H1 (cell line): ENCODE data around the gene LRRC23. TPM values are rescaled to one million over a fixed set of nuclear protein-coding genes. Genes with fewer than 3 reads are reported as not detected.

Source experiments
- CTCF ChIA-PET: fragments of 300-600 bp; sonication (Branson Sonifier 250); formaldehyde crosslinking; loops from one replicate; lab custom pipeline; 2021; ENCODE audit not compliant: partially characterized antibody; lab: Charles Lee
- POLR2A ChIA-PET: fragments of 300-600 bp; sonication (Branson Sonifier 250); formaldehyde crosslinking; loops from one replicate; lab custom pipeline; 2021; ENCODE audit warnings: inconsistent platforms; ENCODE audit not compliant: partially characterized antibody; lab: Charles Lee
- DNase-seq, 2 experiments: peaks; one replicate each; pipeline versions ENCODE4 v3.0.0 to v3.0.0-alpha.2; 2010 to 2022; ENCODE audit warnings: low spot score in 2 of 2, low read depth in 1 of 2, mixed read lengths in 1 of 2
- FAIRE-seq: peaks from 2 replicates; lab custom pipeline; 2011; peaks lifted over from hg19 to GRCh38; lab: Jason Lieb, UNC
- H2AFZ ChIP-seq: 2 replicates; pipeline ENCODE4 v1.8.1; 2012; ENCODE audit warnings: low read length, inconsistent platforms
- H2AK5ac ChIP-seq: 2 replicates; pipeline ENCODE4 v1.6.1; 2013; ENCODE audit warnings: low read depth, low read length
- H2BK120ac ChIP-seq: replicated peaks from 2 replicates; pipeline ENCODE3; 2013; ENCODE audit warnings: low read depth, low read length, inconsistent platforms
- H2BK12ac ChIP-seq: 2 replicates; pipeline ENCODE4 v1.6.1; 2013; ENCODE audit warnings: low read depth, low read length
- H2BK15ac ChIP-seq: 2 replicates; pipeline ENCODE4 v1.6.1; 2013; ENCODE audit warnings: low read length
- H2BK20ac ChIP-seq: 2 replicates; pipeline ENCODE4 v1.6.1; 2013; ENCODE audit warnings: low read length
- H2BK5ac ChIP-seq: 2 replicates; pipeline ENCODE4 v1.6.1; 2013; ENCODE audit warnings: low read depth, low read length
- H3K14ac ChIP-seq: 2 replicates; pipeline ENCODE4 v1.6.1; 2013; ENCODE audit warnings: inconsistent platforms; ENCODE audit not compliant: insufficient read length
- H3K18ac ChIP-seq: 2 replicates; pipeline ENCODE4 v1.6.1; 2013; ENCODE audit warnings: low read length; ENCODE audit errors: extremely low read depth
- H3K23ac ChIP-seq: 2 replicates; pipeline ENCODE4 v1.6.1; 2013; ENCODE audit warnings: inconsistent platforms; ENCODE audit not compliant: insufficient read length
- H3K23me2 ChIP-seq: 2 replicates; pipeline ENCODE4 v1.6.1; 2013; ENCODE audit warnings: low read depth, low read length
- H3K27ac ChIP-seq: 2 replicates; pipeline ENCODE4 v1.6.1; 2011; ENCODE audit warnings: low read depth, low read length, inconsistent platforms
- H3K27me3 ChIP-seq, 4 experiments: replicated peaks in 1 of 4; 1 replicate in 1 of 4; 2 replicates in 3 of 4; pipeline versions ENCODE4 v1.6.1 to v1.8.1; 2011 to 2013; ENCODE audit warnings: low read length in 3 of 4, mild to moderate bottlenecking in 3 of 4, inconsistent platforms in 2 of 4, mixed read lengths in 2 of 4, moderate library complexity in 1 of 4; ENCODE audit not compliant: control insufficient read depth in 3 of 4, insufficient read depth in 3 of 4; ENCODE audit errors: extremely low read depth in 1 of 4
- H3K36me3 ChIP-seq, 4 experiments: 2 replicates each; pipeline versions ENCODE4 v1.6.1 to v1.8.1; 2011 to 2013; ENCODE audit warnings: mild to moderate bottlenecking in 4 of 4, low read length in 3 of 4, moderate library complexity in 2 of 4, control low read depth in 1 of 4, inconsistent platforms in 1 of 4; ENCODE audit not compliant: insufficient read depth in 4 of 4, control insufficient read depth in 2 of 4
- H3K4ac ChIP-seq: replicated peaks from 2 replicates; pipeline ENCODE3; 2013; ENCODE audit warnings: low read length, low read depth, mixed read lengths, inconsistent platforms; ENCODE audit not compliant: insufficient read length
- H3K4me1 ChIP-seq, 4 experiments: replicated peaks in 1 of 4; 1 replicate in 1 of 4; 2 replicates in 3 of 4; pipeline versions ENCODE4 v1.6.1 to v1.8.1; 2011 to 2013; ENCODE audit warnings: low read length in 3 of 4, inconsistent platforms in 2 of 4, mixed read lengths in 1 of 4; ENCODE audit not compliant: insufficient read depth in 4 of 4, control insufficient read depth in 3 of 4
- H3K4me2 ChIP-seq, 2 experiments: 2 replicates each; pipeline versions ENCODE4 v1.6.1 to v1.8.1; 2011 to 2013; ENCODE audit warnings: low read depth in 2 of 2, low read length in 2 of 2, control low read depth in 1 of 2, inconsistent platforms in 1 of 2, mild to moderate bottlenecking in 1 of 2; ENCODE audit not compliant: insufficient read depth in 1 of 2
- H3K4me3 ChIP-seq, 4 experiments: fragments of 200-600, 300-600 bp in 1 of 4; sonication (generic), shearing (Covaris generic), sonication (Bioruptor Twin) in 1 of 4; 2 replicates each; pipeline versions ENCODE4 v1.5.1 to v1.8.1; 2011 to 2016; ENCODE audit warnings: low read length in 4 of 4, low read depth in 3 of 4, control low read depth in 2 of 4, inconsistent platforms in 2 of 4, mild to moderate bottlenecking in 2 of 4, mixed read lengths in 1 of 4, moderate library complexity in 1 of 4; ENCODE audit not compliant: insufficient read depth in 2 of 4; ENCODE audit errors: extremely low read depth in 1 of 4
- H3K56ac ChIP-seq: replicated peaks from 2 replicates; pipeline ENCODE3; 2013; ENCODE audit warnings: low read depth, mild to moderate bottlenecking, mixed read lengths, low read length, inconsistent platforms; ENCODE audit not compliant: insufficient read length
- H3K79me1 ChIP-seq: 2 replicates; pipeline ENCODE4 v1.6.1; 2013; ENCODE audit warnings: low read depth, low read length, control low read depth
- H3K79me2 ChIP-seq, 2 experiments: 2 replicates each; pipeline versions ENCODE4 v1.6.1 to v1.8.1; 2012 to 2013; ENCODE audit warnings: low read length in 2 of 2, mild to moderate bottlenecking in 2 of 2, inconsistent platforms in 1 of 2; ENCODE audit not compliant: insufficient read depth in 2 of 2, control insufficient read depth in 1 of 2
- H3K9ac ChIP-seq, 4 experiments: replicated peaks in 1 of 4; 1 replicate in 1 of 4; 2 replicates in 3 of 4; pipeline versions ENCODE4 v1.6.1 to v1.8.1; 2011 to 2013; ENCODE audit warnings: low read depth in 3 of 4, low read length in 3 of 4, control low read depth in 2 of 4, mild to moderate bottlenecking in 2 of 4, moderate library complexity in 2 of 4, inconsistent platforms in 1 of 4; ENCODE audit errors: extremely low read depth in 1 of 4
- H3K9me3 ChIP-seq, 2 experiments: 2 replicates each; pipeline versions ENCODE4 v1.6.1 to v1.8.1; 2012 to 2013; ENCODE audit warnings: mild to moderate bottlenecking in 2 of 2, moderate library complexity in 2 of 2, control low read depth in 1 of 2, inconsistent platforms in 1 of 2, low read depth in 1 of 2, low read length in 1 of 2, mixed read lengths in 1 of 2; ENCODE audit not compliant: insufficient read depth in 2 of 2
- H4K20me1 ChIP-seq, 2 experiments: replicated peaks in 1 of 2; 2 replicates each; pipeline versions ENCODE3 to v1.8.1; 2011 to 2013; ENCODE audit warnings: inconsistent platforms in 2 of 2, low read length in 2 of 2, mild to moderate bottlenecking in 1 of 2; ENCODE audit not compliant: insufficient read depth in 2 of 2, control insufficient read depth in 1 of 2
- H4K5ac ChIP-seq: 2 replicates; pipeline ENCODE4 v1.6.1; 2013; ENCODE audit warnings: low read length, low read depth, mixed read lengths, inconsistent platforms; ENCODE audit not compliant: insufficient read length
- H4K8ac ChIP-seq: 2 replicates; pipeline ENCODE4 v1.8.0; 2013; ENCODE audit warnings: mild to moderate bottlenecking, moderate library complexity, low read length, inconsistent platforms; ENCODE audit not compliant: insufficient read depth; ENCODE audit errors: extremely low read depth
- H4K91ac ChIP-seq: replicated peaks from 2 replicates; pipeline ENCODE3; 2013; ENCODE audit warnings: low read length, mixed read lengths, inconsistent platforms; ENCODE audit not compliant: insufficient read length
- BCL11A ChIP-seq, 2 experiments: IDR thresholded peaks; one replicate each; pipeline ENCODE4 v1.6.1; 2011; ENCODE audit warnings: low read depth in 2 of 2, low read length in 2 of 2, mild to moderate bottlenecking in 2 of 2
- POLR2A ChIP-seq, 2 experiments: IDR thresholded peaks; 1 replicate in 1 of 2; 2 replicates in 1 of 2; pipeline ENCODE4 v1.6.1; 2011; ENCODE audit warnings: low read depth in 2 of 2, low read length in 2 of 2, mild to moderate bottlenecking in 2 of 2; ENCODE audit errors: control extremely low read depth in 1 of 2
- RXRA ChIP-seq: IDR thresholded peaks from 2 replicates; pipeline ENCODE4 v1.6.1; 2011; ENCODE audit warnings: low read depth, mild to moderate bottlenecking, low read length, moderate library complexity; ENCODE audit not compliant: insufficient read depth
- WGBS, 2 experiments: shearing (Covaris generic) in 1 of 2; methylation state at CpG; one replicate each; pipeline versions ENCODE4 v1.1.6 to v1.1.7; 2013 to 2015; ENCODE audit warnings: low lambda C conversion rate in 2 of 2, mixed read lengths in 2 of 2, inconsistent platforms in 1 of 2, low coverage in 1 of 2, missing lambda C conversion rate in 1 of 2; ENCODE audit not compliant: insufficient replicate concordance in 2 of 2, insufficient coverage in 1 of 2, insufficient read length in 1 of 2; ENCODE audit errors: extremely low coverage in 1 of 2, missing lambda C conversion rate in 1 of 2; 5-methylcytosine and 5-hydroxymethylcytosine counted together
- polyA plus RNA-seq, 7 experiments: library from polyadenylated mRNA; depleted of rRNA in 3 of 7; stranded (reverse) in 5 of 7; unstranded in 2 of 7; fragments of >200 nt in 5 of 7; fragments of 200-250 nt in 2 of 7; gene quantifications; 1 replicate in 5 of 7; 2 replicates in 1 of 7; 4 replicates in 1 of 7; pipeline versions ENCODE4 v1.2.1 to v1.2.3, GENCODE V29; 2011 to 2013; ENCODE audit warnings: missing spikeins in 2 of 7, mixed read lengths in 2 of 7
- total RNA-seq: library from RNA; stranded (reverse); fragmentation: NEBNext Ultra II Directional; extraction: Animal tissue kit (Norgen Biotek cat#: 25700); gene quantifications from 2 replicates; pipeline ENCODE4 v1.2.1, GENCODE V29; 2021

The LRRC23 gene
- total and polyA plus RNA-seq, 2 of the 8 experiments (the other 6 are each of a cell fraction or from before 2014, with no cell fraction given): 2.5 to 3.6 TPM

DNA sequence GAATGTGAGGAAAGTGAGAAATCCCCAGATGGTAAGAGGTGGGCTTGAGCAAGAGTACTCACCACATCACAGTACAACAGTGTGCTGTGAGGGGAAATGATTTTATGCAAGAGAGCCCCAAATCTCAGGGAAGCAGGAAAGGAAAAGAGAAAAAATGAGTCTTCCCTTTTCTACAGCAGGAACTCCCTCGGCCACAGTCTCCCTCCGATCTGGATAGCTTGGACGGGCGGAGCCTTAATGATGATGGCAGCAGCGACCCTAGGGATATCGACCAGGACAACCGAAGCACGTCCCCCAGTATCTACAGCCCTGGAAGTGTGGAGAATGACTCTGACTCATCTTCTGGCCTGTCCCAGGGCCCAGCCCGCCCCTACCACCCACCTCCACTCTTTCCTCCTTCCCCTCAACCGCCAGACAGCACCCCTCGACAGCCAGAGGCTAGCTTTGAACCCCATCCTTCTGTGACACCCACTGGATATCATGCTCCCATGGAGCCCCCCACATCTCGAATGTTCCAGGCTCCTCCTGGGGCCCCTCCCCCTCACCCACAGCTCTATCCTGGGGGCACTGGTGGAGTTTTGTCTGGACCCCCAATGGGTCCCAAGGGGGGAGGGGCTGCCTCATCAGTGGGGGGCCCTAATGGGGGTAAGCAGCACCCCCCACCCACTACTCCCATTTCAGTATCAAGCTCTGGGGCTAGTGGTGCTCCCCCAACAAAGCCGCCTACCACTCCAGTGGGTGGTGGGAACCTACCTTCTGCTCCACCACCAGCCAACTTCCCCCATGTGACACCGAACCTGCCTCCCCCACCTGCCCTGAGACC is 31.0 kb downstream of the LRRC23 start:
- no peak overlapping the region for H2BK120ac ChIP-seq
- H2BK15ac ChIP-seq: no peak overlapping the region
- no peak overlapping the region for H3K4me3 ChIP-seq
- H3K79me2 ChIP-seq: peaks cover 4 to 18% of the 10 kb centered on the region in 2 experiments
- no peak overlapping the region for H3K27ac ChIP-seq
- no peak overlapping the region for H2BK5ac ChIP-seq
- no peak overlapping the region for H3K18ac ChIP-seq
- DNase-seq (no peak), FAIRE-seq (no peak)
- peaks cover 0 to 13% (median 5%) of the 10 kb centered on the region in 4 experiments; a peak in 5 of 7 replicates for H3K4me1 ChIP-seq
- H3K14ac ChIP-seq: no peak overlapping the region
- no peak overlapping the region for H2BK12ac ChIP-seq
- peaks cover 4% of the 10 kb centered on the region; the same call in 1 of the 2 replicates for H3K23me2 ChIP-seq
- H3K9me3 ChIP-seq: no peaks in the 10 kb centered on the region
- H3K4me2 ChIP-seq: no peak overlapping the region
- H3K27me3 ChIP-seq: no peaks in the 10 kb centered on the region
- no peak overlapping the region for H4K91ac ChIP-seq
- H3K79me1 ChIP-seq: peaks cover 12% of the 10 kb centered on the region
- H4K8ac ChIP-seq: 0 out of 2 replicates have a peak overlapping the region, but pooled peaks have one; percentile 3
- no peak overlapping the region for H3K56ac ChIP-seq
- H3K23ac ChIP-seq: no peak overlapping the region
- peaks cover 9 to 46% (median 26%) of the 10 kb centered on the region in 4 experiments for H3K36me3 ChIP-seq
- no peak overlapping the region for H3K4ac ChIP-seq
- WGBS, 2 experiments: 95% methylated on average over 14 of the region's 14 CpGs; no CpG with 5 or more reads in 1 of the 2 experiments
- H2AFZ ChIP-seq: no peak overlapping the region
- H3K9ac ChIP-seq: no peak overlapping the region
- peaks cover 12 to 15% of the 10 kb centered on the region in 2 experiments for H4K20me1 ChIP-seq
- ChIA-PET POLR2A (interaction anchor here (0.8 to 44.0 kb wide), 9 partner anchors 7 to 323 kb away, joined by 3 to 1596 read pairs (median 6); partner anchors contain the start of genes ATN1, C12orf57, EMG1 and ENO2), CTCF (interaction anchor here (0.6 to 20.2 kb wide), 10 partner anchors 10 to 382 kb away, joined by 3 to 253 read pairs (median 3); partner anchors contain the start of genes ATN1, SPSB2 and TPI1)
- TF ChIP-seq RXRA (no peak), BCL11A (IDR thresholded peaks at IDR 0.05; ENCODE audit: low read depth in 2 of 2, low read length in 2 of 2) (no peak), POLR2A (IDR thresholded peaks at IDR 0.05; ENCODE audit: control extremely low read depth in 1 of 2, low read depth in 2 of 2, low read length in 2 of 2) (0 out of 3 replicates have a peak, but pooled peaks of 1 of the 2 experiments have one; percentile 6)
- no peak overlapping the region for H2AK5ac ChIP-seq
- no peak overlapping the region for H4K5ac ChIP-seq
- no peak overlapping the region for H2BK20ac ChIP-seq
